GM21447 (cell line): ENCODE data around the gene MRPL37.

Experiments
- ATAC-seq: cut with Tn5 transposase; IDR thresholded peaks from one replicate; pipeline ENCODE4 v1.9.1; 2021; ENCODE audit not compliant: unreplicated experiment

The MRPL37 gene

DNA sequence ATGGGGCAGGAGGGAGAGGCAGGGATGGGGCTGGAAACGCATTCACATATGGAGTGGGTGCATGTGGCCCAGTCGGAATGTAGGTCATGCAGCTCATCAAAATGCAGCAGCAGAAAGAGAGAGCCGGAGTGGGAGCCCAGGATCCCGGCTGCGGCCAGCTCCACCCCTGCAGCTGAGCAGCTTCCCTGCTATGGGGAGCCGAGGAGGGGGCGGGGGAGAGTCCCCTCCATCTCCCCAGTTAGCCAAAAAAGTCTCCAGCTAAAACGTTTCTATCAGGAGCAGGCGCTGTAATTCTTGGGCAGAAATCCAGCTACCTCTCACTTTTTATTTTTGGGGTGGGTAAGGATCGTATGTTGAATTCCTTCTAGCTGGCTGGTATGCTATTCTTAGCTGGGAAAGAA, 39.7 kb downstream of the MRPL37 start:
- no peak for ATAC-seq

DNA sequence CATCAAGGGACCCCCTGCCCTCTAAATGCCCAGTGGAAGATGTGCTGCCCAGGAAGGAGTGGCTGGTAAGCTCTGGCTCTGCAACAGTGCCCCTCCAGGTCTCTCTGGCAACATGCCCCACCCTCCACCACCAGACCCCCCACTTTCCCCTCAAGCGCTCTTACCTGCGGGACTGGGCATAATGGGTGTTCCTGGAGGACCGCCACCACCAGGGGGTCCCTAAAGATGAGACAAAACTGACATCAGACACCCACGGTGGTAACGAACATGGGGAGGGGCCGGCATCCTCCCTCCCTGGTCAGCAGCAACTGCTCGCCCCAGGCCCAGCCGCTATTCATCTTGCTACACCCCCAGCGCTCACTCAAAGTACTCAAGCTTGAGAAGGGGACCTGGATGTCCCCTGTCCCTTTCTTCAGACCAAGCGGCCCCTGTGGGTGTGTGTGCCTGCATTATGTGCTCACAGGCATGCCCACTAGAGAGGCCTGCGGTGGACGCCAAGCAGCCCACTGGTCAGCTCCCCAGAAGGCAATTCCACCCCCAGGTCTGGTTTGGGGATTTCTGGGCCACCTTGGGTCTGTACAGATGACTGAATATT, 40.9 kb downstream of the MRPL37 start:
- no peak for ATAC-seq

DNA sequence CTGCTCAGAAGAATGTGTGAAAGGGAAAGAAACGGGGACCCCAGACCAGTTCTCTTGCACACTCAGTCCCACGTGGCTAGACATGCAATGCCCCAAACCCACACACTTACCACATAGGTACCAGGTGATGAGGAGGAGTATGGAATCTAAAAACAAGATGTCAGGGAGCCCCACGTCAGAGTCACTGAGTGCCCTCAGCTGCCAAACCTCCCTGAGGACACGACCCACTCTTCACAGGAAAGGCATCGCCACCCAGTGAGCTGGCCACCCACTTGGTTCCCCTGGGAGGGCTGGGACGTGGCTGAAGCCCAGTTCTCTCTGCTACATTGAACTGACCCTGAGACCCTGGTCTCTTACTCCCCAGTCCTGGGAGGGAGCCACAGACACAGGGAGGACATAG, 41.4 kb downstream of the MRPL37 start:
- no peak for ATAC-seq

DNA sequence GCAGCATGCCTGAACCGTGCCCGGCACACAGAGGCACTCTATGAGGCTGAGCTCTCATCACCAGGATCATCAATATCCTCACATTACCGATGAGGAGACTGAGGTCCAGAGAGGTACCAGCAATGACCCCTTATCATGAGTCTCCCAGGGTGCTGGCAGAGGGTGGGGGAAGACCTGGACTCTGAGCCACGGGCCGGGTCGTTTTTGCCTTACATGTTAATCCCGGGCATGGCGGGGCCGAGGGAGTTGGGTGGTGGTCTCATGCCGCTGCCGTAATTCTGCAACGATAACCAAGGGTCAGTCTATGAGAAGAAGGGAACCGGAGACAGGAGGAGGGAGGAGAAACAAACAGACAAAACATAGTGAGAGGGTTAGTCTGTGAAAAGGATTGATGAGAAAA, 43.1 kb downstream of the MRPL37 start:
- no peak for ATAC-seq

- no peak for ATAC-seq
Measured at GRCh38 chr1:54244655-54245054, 44.7 kb downstream of the MRPL37 start.

- ATAC-seq, result no peak
Measured at GRCh38 chr1:54245501-54245900, 45.5 kb downstream of the MRPL37 start.

DNA sequence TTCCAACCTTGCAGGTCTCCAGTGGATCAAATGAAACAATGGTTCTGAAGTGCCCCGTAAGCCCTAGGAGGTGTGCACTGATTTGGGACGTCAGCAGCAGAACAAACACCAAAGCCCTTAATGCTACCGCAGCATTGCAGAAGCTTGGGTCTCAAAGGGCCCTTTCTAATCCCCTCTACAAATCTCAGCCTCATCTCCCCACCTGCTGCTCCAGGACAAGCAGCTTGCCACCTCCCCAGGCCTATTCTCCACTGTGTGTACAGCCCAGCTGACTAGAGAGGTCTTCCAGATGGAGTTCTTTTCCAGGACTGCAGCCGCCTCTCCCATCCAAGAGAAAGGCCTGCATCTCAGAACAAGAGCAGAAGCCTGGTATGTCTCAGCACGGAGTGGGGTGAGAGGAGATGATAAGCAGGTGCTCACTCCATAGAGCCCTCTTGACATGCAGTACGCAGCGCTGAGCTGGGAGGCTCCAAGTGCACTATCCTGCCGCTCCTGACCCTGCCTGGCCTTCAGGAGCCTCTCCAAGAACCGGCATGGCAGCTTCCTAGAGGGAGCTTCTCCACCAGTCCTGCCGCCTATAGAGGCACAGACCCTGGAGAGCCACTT, 46.3 kb downstream of the MRPL37 start:
- ATAC-seq, result no peak

- no peak for ATAC-seq
Measured at GRCh38 chr1:54247863-54248515, 48.0 kb downstream of the MRPL37 start.

GRCh38 chr1:54248966-54249365, 49.0 kb downstream of the MRPL37 start:
- ATAC-seq, result no peak

DNA sequence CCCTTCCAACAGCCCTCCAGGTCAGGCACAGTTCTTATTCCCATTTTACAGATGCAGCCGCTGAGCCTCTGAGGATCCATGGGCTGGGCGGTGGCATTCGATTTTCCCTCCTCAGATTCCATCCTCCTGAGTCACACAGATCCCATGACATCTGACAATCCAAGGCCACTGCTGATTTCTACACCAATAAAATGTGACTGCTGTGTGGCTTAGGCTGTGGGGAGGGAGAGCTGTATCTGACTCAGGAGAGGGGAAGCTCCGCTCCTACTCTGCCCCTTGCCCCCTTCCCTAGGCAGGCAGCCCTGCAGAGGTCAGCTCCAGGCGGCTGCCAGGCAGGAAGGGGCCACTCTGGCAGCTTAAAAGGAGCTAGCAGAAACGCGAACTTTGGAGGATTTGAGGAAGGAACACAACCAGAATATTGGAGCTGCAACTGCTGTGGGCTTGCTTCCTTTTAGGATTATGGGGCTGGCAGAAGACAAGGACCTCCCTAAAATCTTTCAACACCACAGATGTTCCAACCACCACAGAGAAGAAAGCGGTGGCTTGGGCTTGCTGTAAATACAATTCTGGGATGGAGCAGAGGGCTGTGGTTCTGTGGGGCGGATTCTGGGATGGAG, 50.0 kb downstream of the MRPL37 start:
- ATAC-seq, result no peak

DNA sequence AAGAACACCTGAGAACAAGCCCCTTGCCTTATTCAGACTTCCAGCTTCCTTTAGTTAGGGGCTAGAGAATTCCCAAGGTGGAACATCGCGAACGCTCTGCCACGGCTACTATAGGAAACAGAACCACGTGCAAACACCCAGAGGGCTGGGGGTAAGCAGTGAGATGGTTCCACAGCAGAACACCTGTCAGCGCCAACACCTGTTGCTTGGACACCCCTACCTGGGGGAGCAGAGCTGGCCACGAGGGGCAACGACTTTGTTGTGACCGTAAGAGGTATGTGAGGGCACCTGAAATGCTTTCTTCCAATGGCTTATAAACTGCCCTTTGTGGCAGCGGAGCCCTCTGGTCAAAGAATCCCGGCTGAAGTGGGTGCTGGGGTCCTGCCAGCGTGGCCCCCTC, 50.7 kb downstream of the MRPL37 start:
- no peak for ATAC-seq

DNA sequence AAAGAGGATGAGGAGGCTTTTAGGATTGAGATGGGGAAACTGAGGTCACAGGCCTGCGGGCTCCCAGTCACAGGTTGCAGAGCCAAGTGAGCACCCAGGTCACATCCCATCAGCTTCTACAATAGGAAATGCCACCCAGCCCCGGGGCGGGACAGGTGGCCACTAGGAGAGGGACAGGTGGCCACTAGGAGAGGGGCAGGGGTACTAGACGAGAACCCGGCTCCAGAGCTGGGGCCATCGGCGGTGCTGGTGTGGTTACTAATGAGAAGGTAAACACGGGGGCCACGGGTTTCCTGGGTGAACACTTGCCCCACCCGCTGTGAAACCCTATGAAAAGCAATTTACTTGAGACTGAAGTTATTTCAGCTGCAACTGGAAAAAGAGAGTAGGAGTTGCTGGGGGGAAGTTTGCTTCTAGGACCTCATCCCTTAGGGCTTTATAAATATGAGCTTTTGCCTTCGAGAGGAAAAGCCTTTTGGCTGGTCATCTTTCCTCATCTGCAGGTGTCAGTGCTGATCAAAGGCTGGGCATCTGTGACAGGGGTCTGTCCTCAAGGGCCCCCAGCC, 52.5 kb downstream of the MRPL37 start:
- no peak for ATAC-seq

DNA sequence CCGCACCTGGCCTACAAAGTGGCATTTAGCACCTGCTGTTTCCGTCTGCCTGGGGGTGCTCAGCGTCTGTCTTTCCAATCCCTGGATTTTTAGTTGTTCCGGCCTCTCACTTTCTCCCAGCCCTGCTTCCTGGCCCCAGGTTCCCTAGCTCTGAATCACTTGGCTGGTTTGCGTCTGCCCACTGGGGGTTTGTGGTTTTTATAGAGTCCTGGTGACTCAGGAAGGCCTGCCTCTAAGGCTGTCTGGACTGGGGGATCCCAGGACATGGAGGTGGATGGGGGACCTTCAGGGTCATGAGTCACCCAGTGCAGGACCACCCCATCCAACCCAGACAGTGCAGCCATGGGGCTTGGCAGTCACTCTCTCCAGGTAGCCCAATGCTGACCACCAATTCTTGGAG, 53.5 kb downstream of the MRPL37 start:
- ATAC-seq, result no peak

- ATAC-seq, result no peak
Measured at GRCh38 chr1:54254055-54254454, 54.1 kb downstream of the MRPL37 start.

DNA sequence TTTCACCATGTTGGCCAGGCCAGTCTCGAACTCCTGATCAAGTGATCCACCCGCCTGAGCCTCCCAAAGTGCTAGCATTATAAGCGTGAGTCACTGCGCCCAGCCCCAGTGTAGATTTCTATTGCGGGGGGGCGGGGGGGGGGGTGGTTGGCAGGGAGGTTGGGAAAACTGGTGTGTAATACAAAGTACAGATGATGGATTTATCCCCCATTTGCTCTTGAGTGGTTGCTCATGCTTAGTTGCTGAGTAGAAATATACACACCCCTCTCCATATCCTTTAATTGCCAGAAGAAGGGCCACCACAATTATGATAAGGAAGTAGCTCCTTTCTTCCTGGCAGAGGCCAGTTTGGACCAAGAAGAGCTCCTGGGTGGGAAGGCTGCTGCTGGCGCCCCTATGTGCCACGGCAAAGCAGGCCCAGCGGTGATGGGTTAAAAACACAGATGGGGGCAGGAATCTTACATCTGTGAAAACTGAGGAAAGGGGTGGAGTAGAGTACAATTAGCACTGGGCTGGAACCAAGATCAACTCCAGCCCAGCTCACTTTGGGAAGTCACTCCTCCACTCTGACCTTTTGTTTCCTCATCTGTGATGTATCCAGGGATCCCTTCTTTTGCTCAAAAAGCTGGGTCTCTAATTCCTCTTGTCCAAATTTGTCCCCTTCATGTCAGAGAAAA, 55.2 kb downstream of the MRPL37 start:
- ATAC-seq, result no peak

DNA sequence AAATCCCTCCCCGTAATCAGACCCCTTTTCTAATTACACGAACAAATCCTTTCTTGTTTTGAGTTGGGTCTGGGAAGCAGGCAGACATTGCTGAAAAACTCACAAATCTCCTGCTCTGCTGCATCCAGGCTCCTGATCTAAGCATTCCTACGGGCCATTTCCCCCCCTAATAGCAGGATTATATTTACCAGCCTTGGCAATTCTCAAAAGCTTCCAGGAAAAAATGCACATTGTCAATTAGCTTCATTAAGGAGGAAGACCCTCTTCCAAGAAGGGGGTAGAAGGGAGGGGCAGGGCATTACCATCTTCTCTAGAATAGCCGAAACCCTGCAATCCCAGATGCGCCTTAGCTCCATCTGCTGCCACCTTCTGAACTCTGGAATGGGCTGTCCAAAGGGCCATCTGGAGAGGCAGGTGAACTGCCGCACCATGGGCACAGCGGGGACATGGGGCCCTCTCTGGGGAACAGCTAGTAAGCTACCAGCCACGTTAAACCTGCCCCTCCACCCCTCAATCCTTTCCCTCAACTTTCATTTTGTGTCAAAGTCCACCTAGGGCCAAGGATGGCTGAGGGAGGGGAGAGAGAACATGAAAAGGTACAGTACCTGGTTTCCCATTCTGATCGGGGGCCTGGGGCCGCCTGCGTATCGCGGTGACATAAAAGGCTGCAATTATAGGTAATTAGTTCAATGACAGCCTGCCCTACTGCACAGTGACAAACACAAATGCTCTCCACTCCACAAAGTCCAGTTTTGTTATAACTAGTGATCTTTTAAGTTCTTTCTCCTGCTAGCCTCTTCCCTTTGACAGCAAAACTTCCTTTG, 56.8 kb downstream of the MRPL37 start:
- ATAC-seq, result no peak

DNA sequence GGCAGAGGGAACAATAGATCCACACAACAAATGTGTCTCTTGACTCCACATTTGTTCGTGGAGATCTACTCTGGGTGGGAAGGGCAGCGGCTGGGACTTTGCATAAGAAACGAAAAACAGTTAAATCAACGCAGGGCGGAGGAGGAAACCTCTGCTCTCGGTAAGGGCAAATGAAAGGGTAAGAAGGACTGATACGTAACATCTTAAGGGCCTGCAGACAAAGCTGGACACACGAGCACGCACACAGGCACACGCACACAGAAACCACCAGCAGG, 57.3 kb downstream of the MRPL37 start:
- no peak for ATAC-seq

GRCh38 chr1:54257876-54258275, 57.9 kb downstream of the MRPL37 start:
- ATAC-seq, result no peak

DNA sequence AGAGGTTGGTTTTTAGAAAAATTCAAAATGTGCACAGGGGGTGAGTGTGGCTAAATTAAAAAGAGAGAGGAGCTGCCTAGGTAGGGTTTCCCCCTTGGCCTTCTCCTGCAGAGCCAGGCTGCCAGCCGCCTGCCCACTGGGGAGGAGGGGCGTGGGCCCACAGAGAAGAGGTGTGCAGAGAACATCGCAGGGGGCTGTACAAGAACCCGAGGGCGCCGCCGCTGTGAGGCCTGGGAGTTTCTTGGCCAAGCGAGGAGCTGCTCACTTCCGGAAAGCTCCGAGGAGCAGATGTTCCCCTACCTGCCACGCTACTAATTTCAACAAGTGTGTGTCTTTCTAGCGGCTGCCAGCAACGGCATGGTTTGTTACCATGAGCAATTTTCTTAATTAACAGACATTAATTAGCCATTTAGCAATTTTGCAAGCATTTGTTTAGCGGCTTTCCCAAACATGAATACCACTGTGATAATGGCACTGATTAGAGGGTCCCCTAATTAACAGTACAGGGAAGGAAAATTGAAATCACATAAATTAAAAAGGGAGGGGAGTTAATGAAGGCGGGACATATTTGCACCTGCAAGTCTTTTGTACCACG, 59.7 kb downstream of the MRPL37 start:
- no peak for ATAC-seq

DNA sequence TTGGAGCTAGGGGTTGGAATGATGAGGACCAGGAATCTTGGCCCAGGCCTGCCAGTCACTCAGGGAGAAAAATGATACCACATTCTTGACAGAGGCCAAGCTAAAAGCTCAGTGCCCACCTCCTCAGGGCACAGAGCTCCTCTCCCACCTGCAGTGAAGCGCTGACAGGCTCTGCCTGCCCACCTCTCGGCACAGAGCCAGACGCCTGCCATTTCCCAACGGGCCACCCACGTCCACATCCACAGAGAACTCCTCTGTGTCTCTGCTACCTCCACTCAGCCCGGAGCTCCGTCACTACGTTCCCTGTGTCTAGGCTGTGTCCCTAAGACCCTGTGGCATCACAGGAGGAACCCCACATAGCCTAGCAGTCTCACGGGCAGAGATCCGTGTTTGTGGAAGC, 60.8 kb downstream of the MRPL37 start:
- no peak for ATAC-seq
